Heart left ventricle (tissue), 13 donors: ENCODE measurements around the gene MAPK12.

Source experiments
- POLR2A ChIP-seq, 2 donors: fragments of 450-650 bp; IDR thresholded peaks; one replicate each; pipeline ENCODE4 v1.6.1; 2017; ENCODE audit warnings: antibody characterized with exemption in 2 of 2, mild to moderate bottlenecking in 2 of 2, moderate library complexity in 2 of 2
- TF ChIP-seq, protein P1 (sequence below), 12 donors: fragments of 200-600 bp; sonication (generic) in 4 of 12; IDR thresholded peaks; one replicate each; pipeline versions ENCODE4 v1.5.0 to v1.8.0; 2018 to 2022; ENCODE audit warnings: antibody characterized with exemption in 12 of 12, mild to moderate bottlenecking in 5 of 12
- donor health status: ischemic (EF 13 %, LVEDD 7.1; RV severe dilation, severe dysfunction).
- donor health status: DM: no; HTN: yes; CAD: no.
- donor health status: DM: no; HTN: no; CAD: no.
- donor health status: ischemic (EF 25% LVEDD 6.9; RV normal size, moderate dysfunction).
- donor health status: ischemic (EF 25% LVEDD 5.7; RV mildly dilated, moderate dysfunction).
- donor health status: ischemic (EF 35%, LVEDD 5.7; RV mildly dilated, moderate dysfunction).
- donor health status: nonischemic (EF 11% LVEDD 7.7; RV severe dilation, severe dysfunction).
- donor health status: DM: yes; HTN: yes; CAD: no.
- donor health status: PGD.
- donor health status: ischemic (EF 29% LVEDD 5.4; RV normal size, mild dysfunction).
- donor health status: nonischemic (EF 23%, LVEDD 6.1; RV moderate dilation, normal function).

DNA sequence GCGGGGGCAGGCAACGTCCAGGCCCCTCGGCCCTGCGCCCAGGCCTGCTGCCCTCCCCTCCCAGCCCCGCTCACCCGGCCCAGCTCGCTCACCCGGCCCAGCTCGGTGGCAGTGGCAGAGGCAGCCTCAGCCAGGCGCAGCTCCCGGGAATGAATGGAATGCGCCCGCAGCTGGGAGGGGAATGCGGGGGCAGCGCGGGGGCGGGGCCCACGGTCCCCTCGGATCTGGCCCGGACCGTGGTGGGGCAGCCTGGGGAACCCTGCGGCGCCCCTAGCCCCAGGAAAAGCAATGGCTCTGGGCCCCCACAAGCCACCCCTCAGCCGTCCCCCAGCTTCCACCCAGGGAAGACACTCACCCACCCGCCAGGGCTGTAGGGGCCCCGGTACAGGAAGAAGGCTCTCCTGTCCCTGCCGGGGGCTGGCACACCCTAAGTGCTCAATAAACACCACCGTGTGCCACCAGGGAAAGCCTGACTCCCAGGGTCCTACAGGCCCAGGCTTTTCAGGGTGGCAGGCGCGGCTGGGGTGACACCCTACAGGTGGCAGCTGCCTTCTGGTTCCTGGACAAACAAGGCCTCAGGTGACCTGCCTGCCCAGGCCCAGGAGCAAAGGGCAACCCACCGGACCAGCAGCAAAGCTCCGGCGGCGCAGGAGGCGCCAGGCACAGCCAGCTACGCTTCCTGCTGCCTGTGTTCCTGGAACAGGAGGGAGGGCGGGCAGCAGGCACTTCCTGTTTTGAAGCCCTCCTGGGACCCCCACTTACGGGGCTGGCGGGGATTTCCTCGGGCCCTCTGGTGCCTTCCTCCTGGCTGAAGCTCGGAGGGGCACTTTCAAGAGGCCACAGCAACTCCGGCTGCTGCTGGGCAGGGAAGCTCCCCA is 32.2 kb upstream of the MAPK12 start:
- TF ChIP-seq, protein P1, sequence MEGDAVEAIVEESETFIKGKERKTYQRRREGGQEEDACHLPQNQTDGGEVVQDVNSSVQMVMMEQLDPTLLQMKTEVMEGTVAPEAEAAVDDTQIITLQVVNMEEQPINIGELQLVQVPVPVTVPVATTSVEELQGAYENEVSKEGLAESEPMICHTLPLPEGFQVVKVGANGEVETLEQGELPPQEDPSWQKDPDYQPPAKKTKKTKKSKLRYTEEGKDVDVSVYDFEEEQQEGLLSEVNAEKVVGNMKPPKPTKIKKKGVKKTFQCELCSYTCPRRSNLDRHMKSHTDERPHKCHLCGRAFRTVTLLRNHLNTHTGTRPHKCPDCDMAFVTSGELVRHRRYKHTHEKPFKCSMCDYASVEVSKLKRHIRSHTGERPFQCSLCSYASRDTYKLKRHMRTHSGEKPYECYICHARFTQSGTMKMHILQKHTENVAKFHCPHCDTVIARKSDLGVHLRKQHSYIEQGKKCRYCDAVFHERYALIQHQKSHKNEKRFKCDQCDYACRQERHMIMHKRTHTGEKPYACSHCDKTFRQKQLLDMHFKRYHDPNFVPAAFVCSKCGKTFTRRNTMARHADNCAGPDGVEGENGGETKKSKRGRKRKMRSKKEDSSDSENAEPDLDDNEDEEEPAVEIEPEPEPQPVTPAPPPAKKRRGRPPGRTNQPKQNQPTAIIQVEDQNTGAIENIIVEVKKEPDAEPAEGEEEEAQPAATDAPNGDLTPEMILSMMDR (IDR thresholded peaks at IDR 0.05): no peak
- no peak for TF ChIP-seq POLR2A (IDR thresholded peaks at IDR 0.05)
